HepG2 (cell line): Measurements from ENCODE around the gene LYPLA2. TPM values are rescaled to one million over a fixed set of nuclear protein-coding genes. Genes with fewer than 3 reads are reported as not detected.

ENCODE experiments used
- ATAC-seq: fragments of 200-7000 bp; cut with Tn5 transposase; 3 replicates; pipeline ENCODE4 v1.9.1; 2020; ENCODE audit warnings: mild to moderate bottlenecking, moderate library complexity
- BruUV-seq: library from RNA; stranded (reverse); fragments of 400-500 nt; replicated peaks from 2 replicates; lab custom pipeline; 2021; lab: Mats Ljungman, UMichigan
- CTCF ChIA-PET: fragments of 300-600 bp; formaldehyde crosslinking; extraction: SDS; loops from one replicate; lab custom pipeline; 2021; ENCODE audit warnings: low total read pairs, inconsistent platforms, low intra/inter-chr PET ratio; lab: Yijun Ruan, JAX
- POLR2A ChIA-PET: fragments of 350-600 bp; sonication (Branson Sonifier 250); formaldehyde crosslinking; loops from one replicate; lab custom pipeline; 2020; ENCODE audit warnings: antibody characterized with exemption, inconsistent platforms; lab: Yijun Ruan, JAX
- DNase-seq: peaks from one replicate; pipeline ENCODE4 v3.0.0-alpha.2; 2015; ENCODE audit warnings: low spot score
- FAIRE-seq: peaks from 3 replicates; lab custom pipeline; 2011; peaks lifted over from hg19 to GRCh38; lab: Jason Lieb, UNC
- H2AFZ ChIP-seq: one replicate; pipeline ENCODE4 v1.6.1; 2011; ENCODE audit warnings: low read length, inconsistent platforms
- H3K27ac ChIP-seq: fragments of 300-600 bp; 3 replicates; pipeline ENCODE4 v1.8.0; 2011; ENCODE audit warnings: mixed run types, mild to moderate bottlenecking, mixed read lengths, low read length, inconsistent platforms; ENCODE audit not compliant: insufficient read depth; ENCODE audit errors: extremely low read length
- H3K27me3 ChIP-seq, 2 experiments: fragments of 200-600 bp in 1 of 2; 2 replicates in 1 of 2; 3 replicates in 1 of 2; pipeline versions ENCODE4 v1.6.0 to v1.8.0; 2011; ENCODE audit warnings: low read length in 2 of 2, mild to moderate bottlenecking in 2 of 2, moderate library complexity in 2 of 2, inconsistent platforms in 1 of 2; ENCODE audit not compliant: insufficient read depth in 2 of 2, control insufficient read depth in 1 of 2
- H3K36me3 ChIP-seq, 2 experiments: fragments of 200-600 bp in 1 of 2; replicated peaks in 1 of 2; 2 replicates in 1 of 2; 3 replicates in 1 of 2; pipeline versions ENCODE4 v1.5.1 to v1.8.0; 2011; ENCODE audit warnings: low read length in 2 of 2, inconsistent platforms in 1 of 2; ENCODE audit not compliant: insufficient read depth in 2 of 2, control insufficient read depth in 1 of 2
- H3K4me1 ChIP-seq: 2 replicates; pipeline ENCODE4 v1.5.1; 2012; ENCODE audit warnings: low read length, inconsistent platforms; ENCODE audit not compliant: insufficient read depth
- H3K4me2 ChIP-seq: 2 replicates; pipeline ENCODE4 v1.6.0; 2011; ENCODE audit warnings: low read depth, low read length, inconsistent platforms
- H3K4me3 ChIP-seq, 3 experiments: fragments of 200-600 bp in 1 of 3; sonication (generic), shearing (Covaris generic) in 1 of 3; replicated peaks in 1 of 3; 2 replicates each; pipeline ENCODE4 v1.5.1; 2011 to 2016; ENCODE audit warnings: low read length in 3 of 3, inconsistent platforms in 2 of 3, low read depth in 2 of 3, mild to moderate bottlenecking in 2 of 3, control low read depth in 1 of 3, mixed read lengths in 1 of 3; ENCODE audit not compliant: insufficient read depth in 1 of 3
- H3K79me2 ChIP-seq: one replicate; pipeline ENCODE4 v1.6.1; 2011; ENCODE audit warnings: low read length, inconsistent platforms; ENCODE audit not compliant: insufficient read depth
- H3K9ac ChIP-seq: 2 replicates; pipeline ENCODE4 v1.6.0; 2011; ENCODE audit warnings: mild to moderate bottlenecking, low read depth, low read length, inconsistent platforms; ENCODE audit not compliant: insufficient read depth
- H3K9me3 ChIP-seq: 2 replicates; pipeline ENCODE4 v1.5.1; 2012; ENCODE audit warnings: mild to moderate bottlenecking, low read length
- H4K20me1 ChIP-seq: 2 replicates; pipeline ENCODE4 v1.6.0; 2011; ENCODE audit warnings: inconsistent platforms, mild to moderate bottlenecking, low read length, moderate library complexity; ENCODE audit not compliant: insufficient read depth
- CBFB ChIP-seq: sonication (generic); formaldehyde crosslinking; IDR thresholded peaks from 2 replicates; pipeline ENCODE4 v1.4.0; 2020; ENCODE audit warnings: missing genetic modification reagents
- FOXA1 ChIP-seq, 2 experiments: fragments of 450-650 bp in 1 of 2; sonication (generic) in 1 of 2; formaldehyde crosslinking in 1 of 2; IDR thresholded peaks; 2 replicates each; pipeline versions ENCODE4 v1.4.0 to v1.6.1; 2016 to 2020; ENCODE audit warnings: missing genetic modification reagents in 1 of 2
- HMGA1 ChIP-seq: sonication (generic); formaldehyde crosslinking; conservative IDR thresholded peaks from 2 replicates; pipeline ENCODE4 v1.4.0; 2020; ENCODE audit warnings: missing genetic modification reagents
- HNRNPK ChIP-seq: fragments of 200-400 bp; formaldehyde crosslinking; IDR thresholded peaks from 2 replicates; pipeline ENCODE4 v1.6.1; 2018; ENCODE audit warnings: low read length, low read depth, moderate library complexity, mild to moderate bottlenecking; ENCODE audit not compliant: poor library complexity, severe bottlenecking
- NCOA2 ChIP-seq: sonication (generic); formaldehyde crosslinking; IDR thresholded peaks from 2 replicates; pipeline ENCODE4 v1.8.0; 2022; ENCODE audit warnings: inconsistent platforms
- NFATC3 ChIP-seq: sonication (generic); formaldehyde crosslinking; IDR thresholded peaks from 2 replicates; pipeline ENCODE4 v1.5.1; 2020; ENCODE audit warnings: mild to moderate bottlenecking, missing genetic modification reagents
- RFX1 ChIP-seq: fragments of 450-650 bp; IDR thresholded peaks from 2 replicates; pipeline ENCODE4 v1.6.1; 2017
- RFX5 ChIP-seq: IDR thresholded peaks from 2 replicates; pipeline ENCODE4 v1.6.1; 2011; ENCODE audit warnings: low read depth, low read length, improper control_type of control experiment
- SCMH1 ChIP-seq: sonication (generic); formaldehyde crosslinking; IDR thresholded peaks from 2 replicates; pipeline ENCODE4 v1.9.0; 2021; ENCODE audit warnings: missing genetic modification reagents, mild to moderate bottlenecking, borderline replicate concordance
- SP5 ChIP-seq: IDR thresholded peaks from 2 replicates; pipeline ENCODE4 v1.6.1; 2016; ENCODE audit warnings: low read depth, borderline replicate concordance
- ZNF263 ChIP-seq: sonication (generic); formaldehyde crosslinking; IDR thresholded peaks from 2 replicates; pipeline ENCODE4 v1.4.0; 2020; ENCODE audit warnings: missing genetic modification reagents
- WGBS: methylation state at CpG from one replicate; pipeline ENCODE4 v1.1.6; 2017; ENCODE audit warnings: low lambda C conversion rate; 5-methylcytosine and 5-hydroxymethylcytosine counted together
- in situ Hi-C: cut with HindIII; loops from 2 replicates; pipeline ENCODE4 v1.10.0; 2017; ENCODE audit warnings: low pct_unique_long_range_greater_than_20kb; ENCODE audit not compliant: extremely low pct_ligation_motif_present
- intact Hi-C: fragments of 100-400 bp; cut with micrococcal nuclease; formaldehyde crosslinking; loops from one replicate; pipeline ENCODE4 v1.10.0; 2022; ENCODE audit not compliant: unreplicated experiment
- polyA plus RNA-seq, 8 experiments: library from polyadenylated mRNA; depleted of rRNA in 3 of 8; stranded (reverse) in 7 of 8; unstranded in 1 of 8; fragments of >200 nt; fragmentation: Illumina TruSeq in 4 of 8; extraction: Trizol in 4 of 8; gene quantifications; 2 replicates each; pipeline versions ENCODE4 v1.2.1 to v1.2.3, GENCODE V29; 2011 to 2016; ENCODE audit warnings: low read depth in 4 of 8, missing spikeins in 1 of 8, mixed read lengths in 1 of 8; ENCODE audit not compliant: insufficient read depth in 1 of 8
- total RNA-seq, 5 experiments: library from RNA; depleted of rRNA; stranded (reverse); fragments of >200 nt; fragmentation: Illumina TruSeq; extraction: Trizol; gene quantifications; 2 replicates each; pipeline ENCODE4 v1.2.3, GENCODE V29; 2016; ENCODE audit warnings: low read depth in 1 of 5
- TF ChIP-seq, protein P1 (sequence below): sonication (generic); formaldehyde crosslinking; IDR thresholded peaks from 2 replicates; pipeline ENCODE4 v1.8.0; 2022; ENCODE audit warnings: missing genetic modification reagents, mild to moderate bottlenecking, moderate library complexity, borderline replicate concordance
- TF ChIP-seq, protein P2 (sequence below): sonication (generic); formaldehyde crosslinking; IDR thresholded peaks from 2 replicates; pipeline ENCODE4 v1.4.0; 2020; ENCODE audit warnings: mild to moderate bottlenecking, missing genetic modification reagents
- TF ChIP-seq, protein P3 (sequence below): sonication (generic); formaldehyde crosslinking; IDR thresholded peaks from 2 replicates; pipeline ENCODE4 v1.4.0; 2020; ENCODE audit warnings: missing genetic modification reagents, borderline replicate concordance
- TF ChIP-seq, protein P4 (sequence below): sonication (generic); formaldehyde crosslinking; IDR thresholded peaks from 2 replicates; pipeline ENCODE4 v1.5.0; 2020; ENCODE audit warnings: missing genetic modification reagents

The LYPLA2 gene
- total and polyA plus RNA-seq, 2 of the 13 experiments (the other 11 are each of a cell fraction or from before 2014, with no cell fraction given), result 72.1 to 73.2 TPM

DNA sequence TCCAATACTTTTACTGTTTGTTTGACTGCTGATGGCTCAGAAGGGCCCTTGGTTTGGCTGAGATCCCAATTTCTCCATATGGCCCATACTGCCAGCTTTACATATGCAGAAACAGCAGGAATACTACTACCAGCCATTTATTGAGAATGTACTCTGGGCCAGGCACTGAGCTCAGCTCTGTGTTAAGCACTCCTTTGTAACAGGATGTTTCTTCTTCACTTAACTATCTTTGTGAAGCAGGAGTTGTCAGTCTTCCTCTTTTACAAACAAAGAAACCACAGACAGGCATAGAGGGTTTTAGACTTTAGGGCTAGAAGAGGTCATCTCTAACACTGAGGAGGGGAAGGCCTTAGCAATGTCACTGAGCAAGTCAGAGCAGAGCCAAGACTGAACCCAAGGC is 26.0 kb downstream of the LYPLA2 start:
- H3K36me3 ChIP-seq, result peaks cover 2 to 26% of the 10 kb centered on the region in 2 experiments; a peak in 2 of 5 replicates
- ChIA-PET CTCF (no interaction called here), POLR2A (interaction anchor here (0.9 kb wide), 1 partner anchor 39 kb away, joined by 3 read pairs; the partner anchor contains the start of gene PITHD1)
- FAIRE-seq (no peak), ATAC-seq (no peak), DNase-seq (no peak)
- TF ChIP-seq RFX5 (no peak), NFATC3 (CRISPR knock-in tag) (no peak)
- TF ChIP-seq, protein P1, sequence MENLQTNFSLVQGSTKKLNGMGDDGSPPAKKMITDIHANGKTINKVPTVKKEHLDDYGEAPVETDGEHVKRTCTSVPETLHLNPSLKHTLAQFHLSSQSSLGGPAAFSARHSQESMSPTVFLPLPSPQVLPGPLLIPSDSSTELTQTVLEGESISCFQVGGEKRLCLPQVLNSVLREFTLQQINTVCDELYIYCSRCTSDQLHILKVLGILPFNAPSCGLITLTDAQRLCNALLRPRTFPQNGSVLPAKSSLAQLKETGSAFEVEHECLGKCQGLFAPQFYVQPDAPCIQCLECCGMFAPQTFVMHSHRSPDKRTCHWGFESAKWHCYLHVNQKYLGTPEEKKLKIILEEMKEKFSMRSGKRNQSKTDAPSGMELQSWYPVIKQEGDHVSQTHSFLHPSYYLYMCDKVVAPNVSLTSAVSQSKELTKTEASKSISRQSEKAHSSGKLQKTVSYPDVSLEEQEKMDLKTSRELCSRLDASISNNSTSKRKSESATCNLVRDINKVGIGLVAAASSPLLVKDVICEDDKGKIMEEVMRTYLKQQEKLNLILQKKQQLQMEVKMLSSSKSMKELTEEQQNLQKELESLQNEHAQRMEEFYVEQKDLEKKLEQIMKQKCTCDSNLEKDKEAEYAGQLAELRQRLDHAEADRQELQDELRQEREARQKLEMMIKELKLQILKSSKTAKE (CRISPR knock-in tag), result no peak
- no peaks in the 10 kb centered on the region for H3K9me3 ChIP-seq
- no peaks in the 10 kb centered on the region for H3K79me2 ChIP-seq
- no peaks in the 10 kb centered on the region for H3K4me1 ChIP-seq
- H3K4me3 ChIP-seq, result no peak overlapping the region
- no peak overlapping the region for H3K4me2 ChIP-seq
- in situ Hi-C loops (no loop called here), intact Hi-C loops (no loop called here)
- H3K27me3 ChIP-seq, result no peaks in the 10 kb centered on the region
- H3K9ac ChIP-seq, result no peak overlapping the region
- H2AFZ ChIP-seq, result no peak overlapping the region
- no peak overlapping the region for H3K27ac ChIP-seq
- no TSS peak for BruUV-seq
- H4K20me1 ChIP-seq, result no peaks in the 10 kb centered on the region

DNA sequence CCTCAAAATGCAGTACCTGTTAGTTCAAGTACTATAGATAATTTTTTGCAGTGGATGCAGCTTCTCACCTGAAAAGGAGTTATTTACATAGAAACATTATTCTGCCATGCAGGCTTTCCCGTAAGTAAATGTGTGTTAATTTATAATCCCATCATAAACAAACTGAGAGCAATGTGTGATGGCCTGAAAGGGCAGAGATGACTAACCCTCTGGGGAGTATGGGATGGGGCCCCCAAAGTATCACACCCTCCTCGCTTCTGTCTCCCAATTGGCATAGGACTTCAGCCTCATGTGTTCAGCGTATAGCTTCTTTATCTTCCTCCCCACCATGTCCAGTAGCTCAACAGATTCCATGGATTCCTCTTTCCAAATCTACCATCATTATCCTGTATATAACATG is 26.7 kb downstream of the LYPLA2 start:
- no peaks in the 10 kb centered on the region for H4K20me1 ChIP-seq
- ChIA-PET POLR2A (interaction anchor here (0.9 kb wide), 1 partner anchor 39 kb away, joined by 3 read pairs; the partner anchor contains the start of gene PITHD1), CTCF (no interaction called here)
- H3K9ac ChIP-seq, result no peak overlapping the region
- WGBS, result 98% methylated on average over 3 of the region's 3 CpGs
- intact Hi-C loops, result no loop called here
- H3K27ac ChIP-seq, result no peak overlapping the region
- no TSS peak for BruUV-seq
- H3K79me2 ChIP-seq, result no peaks in the 10 kb centered on the region
- no peaks in the 10 kb centered on the region for H3K27me3 ChIP-seq
- ATAC-seq (no peak), FAIRE-seq (no peak), DNase-seq (no peak)
- H3K4me3 ChIP-seq, result no peak overlapping the region
- H3K9me3 ChIP-seq, result no peaks in the 10 kb centered on the region
- H2AFZ ChIP-seq, result no peak overlapping the region
- no peaks in the 10 kb centered on the region for H3K4me1 ChIP-seq
- in situ Hi-C loops, result no loop called here
- peaks cover 1 to 22% of the 10 kb centered on the region in 2 experiments; a peak in 2 of 5 replicates for H3K36me3 ChIP-seq
- H3K4me2 ChIP-seq, result no peak overlapping the region
- TF ChIP-seq CBFB (CRISPR knock-in tag) (no peak), HNRNPK (no peak), NCOA2 (CRISPR knock-in tag) (no peak), ZNF263 (CRISPR knock-in tag) (no peak), FOXA1 (IDR thresholded peaks at IDR 0.05) (no peak), FOXA1 (CRISPR knock-in tag; IDR thresholded peaks at IDR 0.05) (no peak), SCMH1 (CRISPR knock-in tag) (no peak), RFX1 (no peak), HMGA1 (CRISPR knock-in tag) (no peak), SP5 (CRISPR knock-in tag) (no peak)
- TF ChIP-seq, protein P2, sequence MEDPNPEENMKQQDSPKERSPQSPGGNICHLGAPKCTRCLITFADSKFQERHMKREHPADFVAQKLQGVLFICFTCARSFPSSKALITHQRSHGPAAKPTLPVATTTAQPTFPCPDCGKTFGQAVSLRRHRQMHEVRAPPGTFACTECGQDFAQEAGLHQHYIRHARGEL, result no peak
- TF ChIP-seq, protein P3, sequence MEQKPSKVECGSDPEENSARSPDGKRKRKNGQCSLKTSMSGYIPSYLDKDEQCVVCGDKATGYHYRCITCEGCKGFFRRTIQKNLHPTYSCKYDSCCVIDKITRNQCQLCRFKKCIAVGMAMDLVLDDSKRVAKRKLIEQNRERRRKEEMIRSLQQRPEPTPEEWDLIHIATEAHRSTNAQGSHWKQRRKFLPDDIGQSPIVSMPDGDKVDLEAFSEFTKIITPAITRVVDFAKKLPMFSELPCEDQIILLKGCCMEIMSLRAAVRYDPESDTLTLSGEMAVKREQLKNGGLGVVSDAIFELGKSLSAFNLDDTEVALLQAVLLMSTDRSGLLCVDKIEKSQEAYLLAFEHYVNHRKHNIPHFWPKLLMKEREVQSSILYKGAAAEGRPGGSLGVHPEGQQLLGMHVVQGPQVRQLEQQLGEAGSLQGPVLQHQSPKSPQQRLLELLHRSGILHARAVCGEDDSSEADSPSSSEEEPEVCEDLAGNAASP (CRISPR knock-in tag), result no peak
- TF ChIP-seq, protein P4, sequence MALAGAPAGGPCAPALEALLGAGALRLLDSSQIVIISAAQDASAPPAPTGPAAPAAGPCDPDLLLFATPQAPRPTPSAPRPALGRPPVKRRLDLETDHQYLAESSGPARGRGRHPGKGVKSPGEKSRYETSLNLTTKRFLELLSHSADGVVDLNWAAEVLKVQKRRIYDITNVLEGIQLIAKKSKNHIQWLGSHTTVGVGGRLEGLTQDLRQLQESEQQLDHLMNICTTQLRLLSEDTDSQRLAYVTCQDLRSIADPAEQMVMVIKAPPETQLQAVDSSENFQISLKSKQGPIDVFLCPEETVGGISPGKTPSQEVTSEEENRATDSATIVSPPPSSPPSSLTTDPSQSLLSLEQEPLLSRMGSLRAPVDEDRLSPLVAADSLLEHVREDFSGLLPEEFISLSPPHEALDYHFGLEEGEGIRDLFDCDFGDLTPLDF, result no peak
